Astrocyte (in vitro differentiated cells and primary cell): ENCODE data around the gene SPRED2. TPM values are rescaled to one million over a fixed set of nuclear protein-coding genes. Genes with fewer than 3 reads are reported as not detected.

Experiments
- DNase-seq: peaks from one replicate; pipeline ENCODE4 v3.0.0-alpha.2; 2010; ENCODE audit warnings: low read depth
- FAIRE-seq: peaks from 2 replicates; lab custom pipeline; 2011; peaks lifted over from hg19 to GRCh38; lab: Jason Lieb, UNC
- H2AFZ ChIP-seq: 2 replicates; pipeline ENCODE4 v1.6.0; 2012; ENCODE audit warnings: low read depth, low read length, inconsistent platforms
- H3K27ac ChIP-seq: 2 replicates; pipeline ENCODE4 v1.5.1; 2011; ENCODE audit warnings: low read depth, low read length, inconsistent platforms
- H3K27me3 ChIP-seq: 2 replicates; pipeline ENCODE4 v1.6.0; 2011; ENCODE audit warnings: low read length, inconsistent platforms; ENCODE audit not compliant: insufficient read depth
- H3K36me3 ChIP-seq: 2 replicates; pipeline ENCODE4 v1.5.1; 2011; ENCODE audit warnings: low read length, inconsistent platforms; ENCODE audit not compliant: insufficient read depth
- H3K4me1 ChIP-seq: 2 replicates; pipeline ENCODE4 v1.5.1; 2011; ENCODE audit warnings: low read length, inconsistent platforms; ENCODE audit not compliant: insufficient read depth
- H3K4me2 ChIP-seq: 2 replicates; pipeline ENCODE4 v1.6.0; 2012; ENCODE audit warnings: low read length, inconsistent platforms
- H3K4me3 ChIP-seq: 2 replicates; pipeline ENCODE4 v1.5.1; 2011; ENCODE audit warnings: low read depth, mild to moderate bottlenecking, low read length, inconsistent platforms; ENCODE audit not compliant: insufficient read depth
- H3K79me2 ChIP-seq: 2 replicates; pipeline ENCODE4 v1.6.0; 2012; ENCODE audit warnings: mild to moderate bottlenecking, low read length, inconsistent platforms; ENCODE audit not compliant: insufficient read depth
- H3K9ac ChIP-seq: 2 replicates; pipeline ENCODE4 v1.6.0; 2012; ENCODE audit warnings: mild to moderate bottlenecking, low read length, inconsistent platforms
- H3K9me3 ChIP-seq: 2 replicates; pipeline ENCODE4 v1.5.1; 2012; ENCODE audit warnings: low read depth, mild to moderate bottlenecking, low read length, inconsistent platforms; ENCODE audit not compliant: insufficient read depth
- H4K20me1 ChIP-seq: 2 replicates; pipeline ENCODE4 v1.6.0; 2012; ENCODE audit warnings: low read length, inconsistent platforms; ENCODE audit not compliant: insufficient read depth
- H3K27ac Mint-ChIP-seq: one replicate; pipeline ENCODE4 v1.8.0; 2021; ENCODE audit warnings: mild to moderate bottlenecking, mixed read lengths; ENCODE audit not compliant: unreplicated experiment
- H3K27me3 Mint-ChIP-seq: one replicate; pipeline ENCODE4 v1.8.0; 2021; ENCODE audit warnings: low read depth, mixed read lengths; ENCODE audit not compliant: unreplicated experiment
- H3K36me3 Mint-ChIP-seq: one replicate; pipeline ENCODE4 v1.8.0; 2021; ENCODE audit warnings: low read depth, mixed read lengths; ENCODE audit not compliant: unreplicated experiment
- H3K4me1 Mint-ChIP-seq: one replicate; pipeline ENCODE4 v1.8.0; 2021; ENCODE audit warnings: low read depth, mixed read lengths; ENCODE audit not compliant: unreplicated experiment
- H3K4me3 Mint-ChIP-seq: one replicate; pipeline ENCODE4 v1.8.0; 2021; ENCODE audit warnings: mild to moderate bottlenecking, moderate library complexity, mixed read lengths; ENCODE audit not compliant: unreplicated experiment
- H3K9me3 Mint-ChIP-seq: one replicate; pipeline ENCODE4 v1.8.0; 2021; ENCODE audit warnings: mild to moderate bottlenecking, mixed read lengths; ENCODE audit not compliant: unreplicated experiment
- EZH2 ChIP-seq: IDR thresholded peaks from 2 replicates; pipeline ENCODE4 v1.6.1; 2012; ENCODE audit warnings: mild to moderate bottlenecking, low read length, inconsistent platforms; ENCODE audit not compliant: insufficient read depth
- total RNA-seq: library from RNA; stranded (reverse); gene quantifications from 2 replicates; pipeline ENCODE4 v1.2.1, GENCODE V29; 2021
- TF ChIP-seq, protein P1 (sequence below): IDR thresholded peaks from 2 replicates; pipeline ENCODE4 v1.5.1; 2011; ENCODE audit warnings: low read depth, mild to moderate bottlenecking, inconsistent platforms, low read length, moderate library complexity; ENCODE audit not compliant: insufficient read depth

Gene SPRED2
- total RNA-seq, 1 donor from 2014 or later: 47.3 TPM

- Histone ChIP-seq H3K4me2 (no peak overlapping the region), H4K20me1 (peaks cover 54% of the 10 kb centered on the region), H2AFZ (no peak overlapping the region), H3K9me3 (no peaks in the 10 kb centered on the region), H3K4me3 (no peak overlapping the region), H3K36me3 (peaks cover 46% of the 10 kb centered on the region), H3K9ac (no peak overlapping the region), H3K27ac (no peak overlapping the region), H3K4me1 (no peaks in the 10 kb centered on the region), H3K27me3 (no peaks in the 10 kb centered on the region), H3K79me2 (peaks cover 36% of the 10 kb centered on the region)
- no peak for FAIRE-seq
- Mint-ChIP-seq H3K27me3 (no peaks in the 10 kb centered on the region), H3K4me3 (no peak overlapping the region), H3K9me3 (no peaks in the 10 kb centered on the region), H3K4me1 (peaks cover 13% of the 10 kb centered on the region), H3K36me3 (peaks cover 21% of the 10 kb centered on the region), H3K27ac (no peak overlapping the region)
- TF ChIP-seq EZH2: no peak
- TF ChIP-seq, protein P1, sequence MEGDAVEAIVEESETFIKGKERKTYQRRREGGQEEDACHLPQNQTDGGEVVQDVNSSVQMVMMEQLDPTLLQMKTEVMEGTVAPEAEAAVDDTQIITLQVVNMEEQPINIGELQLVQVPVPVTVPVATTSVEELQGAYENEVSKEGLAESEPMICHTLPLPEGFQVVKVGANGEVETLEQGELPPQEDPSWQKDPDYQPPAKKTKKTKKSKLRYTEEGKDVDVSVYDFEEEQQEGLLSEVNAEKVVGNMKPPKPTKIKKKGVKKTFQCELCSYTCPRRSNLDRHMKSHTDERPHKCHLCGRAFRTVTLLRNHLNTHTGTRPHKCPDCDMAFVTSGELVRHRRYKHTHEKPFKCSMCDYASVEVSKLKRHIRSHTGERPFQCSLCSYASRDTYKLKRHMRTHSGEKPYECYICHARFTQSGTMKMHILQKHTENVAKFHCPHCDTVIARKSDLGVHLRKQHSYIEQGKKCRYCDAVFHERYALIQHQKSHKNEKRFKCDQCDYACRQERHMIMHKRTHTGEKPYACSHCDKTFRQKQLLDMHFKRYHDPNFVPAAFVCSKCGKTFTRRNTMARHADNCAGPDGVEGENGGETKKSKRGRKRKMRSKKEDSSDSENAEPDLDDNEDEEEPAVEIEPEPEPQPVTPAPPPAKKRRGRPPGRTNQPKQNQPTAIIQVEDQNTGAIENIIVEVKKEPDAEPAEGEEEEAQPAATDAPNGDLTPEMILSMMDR: no peak
- DNase-seq: no peak
Observed at GRCh38 chr2:65268957-65269356, 163.4 kb downstream of the SPRED2 start.

GRCh38 chr2:65267008-65267407 is 165.4 kb downstream of the SPRED2 start:
- Histone ChIP-seq H2AFZ (no peak overlapping the region), H3K79me2 (peaks cover 45% of the 10 kb centered on the region), H3K4me3 (no peak overlapping the region), H3K9ac (no peak overlapping the region), H3K27ac (no peak overlapping the region), H3K27me3 (no peaks in the 10 kb centered on the region), H4K20me1 (peaks cover 60% of the 10 kb centered on the region), H3K4me1 (no peaks in the 10 kb centered on the region), H3K36me3 (peaks cover 42% of the 10 kb centered on the region), H3K9me3 (no peaks in the 10 kb centered on the region), H3K4me2 (no peak overlapping the region)
- Mint-ChIP-seq H3K9me3 (no peaks in the 10 kb centered on the region), H3K4me3 (no peak overlapping the region), H3K4me1 (peaks cover 15% of the 10 kb centered on the region), H3K27ac (no peak overlapping the region), H3K36me3 (peaks cover 12% of the 10 kb centered on the region), H3K27me3 (no peaks in the 10 kb centered on the region)
- FAIRE-seq: no peak
- no peak for DNase-seq
- TF ChIP-seq EZH2: no peak
- TF ChIP-seq, protein P1: no peak

DNA sequence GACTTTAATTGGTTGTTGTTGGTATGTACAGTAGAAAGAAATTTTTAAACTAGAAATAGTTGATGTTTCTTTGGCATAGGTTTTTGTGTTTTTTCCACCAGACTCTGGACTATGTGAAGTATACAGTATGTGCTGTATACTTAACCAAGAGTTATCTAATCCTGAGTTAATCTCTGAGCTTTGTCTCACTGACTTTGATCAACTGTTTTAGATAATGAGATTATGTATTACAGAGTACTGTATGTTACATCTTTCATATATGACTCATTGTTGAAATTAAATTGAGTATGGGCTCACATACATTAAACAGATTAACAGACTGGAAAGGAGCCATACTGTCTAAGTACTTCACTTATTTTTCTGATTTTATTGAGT is 166.7 kb downstream of the SPRED2 start:
- no peaks in the 10 kb centered on the region for H3K9me3 ChIP-seq
- H3K4me3 ChIP-seq: no peak overlapping the region
- no peak for DNase-seq
- H3K9ac ChIP-seq: no peak overlapping the region
- peaks cover 41% of the 10 kb centered on the region for H3K36me3 ChIP-seq
- no peaks in the 10 kb centered on the region for H3K27me3 Mint-ChIP-seq
- H3K4me1 ChIP-seq: peaks cover 4% of the 10 kb centered on the region
- no peaks in the 10 kb centered on the region for H3K9me3 Mint-ChIP-seq
- H2AFZ ChIP-seq: no peak overlapping the region
- H3K4me3 Mint-ChIP-seq: no peak overlapping the region
- peaks cover 69% of the 10 kb centered on the region for H4K20me1 ChIP-seq
- H3K79me2 ChIP-seq: peaks cover 54% of the 10 kb centered on the region
- H3K4me2 ChIP-seq: no peak overlapping the region
- no peaks in the 10 kb centered on the region for H3K27me3 ChIP-seq
- H3K27ac Mint-ChIP-seq: no peak overlapping the region
- FAIRE-seq: no peak
- H3K36me3 Mint-ChIP-seq: peaks cover 12% of the 10 kb centered on the region
- no peak overlapping the region for H3K27ac ChIP-seq
- H3K4me1 Mint-ChIP-seq: peaks cover 22% of the 10 kb centered on the region
- TF ChIP-seq, protein P1: no peak
- TF ChIP-seq EZH2: no peak
